GM12878 (cell line): Measurements from ENCODE around the gene APEX1. TPM values are rescaled to one million over a fixed set of nuclear protein-coding genes. Genes with fewer than 3 reads are reported as not detected.

Experiments used
- BCL11A ChIP-seq: IDR thresholded peaks from 2 replicates; pipeline ENCODE4 v1.6.1; 2011; ENCODE audit warnings: low read depth, low read length
- EED ChIP-seq: sonication (generic); IDR thresholded peaks from 2 replicates; pipeline ENCODE4 v1.6.1; 2016; ENCODE audit warnings: antibody characterized with exemption, low read depth
- EGR1 ChIP-seq, 2 experiments: IDR thresholded peaks; 1 replicate in 1 of 2; 2 replicates in 1 of 2; pipeline ENCODE4 v1.6.1; 2011 to 2012; ENCODE audit warnings: low read depth in 2 of 2, low read length in 2 of 2, borderline replicate concordance in 1 of 2, mild to moderate bottlenecking in 1 of 2, moderate library complexity in 1 of 2
- ESRRA ChIP-seq: IDR thresholded peaks from 2 replicates; pipeline ENCODE4 v1.6.1; 2012; ENCODE audit warnings: mild to moderate bottlenecking, low read length, improper control_type of control experiment
- GABPA ChIP-seq: IDR thresholded peaks from 2 replicates; pipeline ENCODE4 v1.6.1; 2014; ENCODE audit warnings: antibody characterized with exemption, low read depth, mild to moderate bottlenecking, inconsistent platforms
- IKZF1 ChIP-seq: fragments of 450-650 bp; conservative IDR thresholded peaks from 2 replicates; pipeline ENCODE4 v1.6.1; 2017; ENCODE audit warnings: antibody characterized with exemption, mild to moderate bottlenecking
- IRF4 ChIP-seq: IDR thresholded peaks from 2 replicates; pipeline ENCODE4 v1.6.1; 2011; ENCODE audit warnings: low read depth, low read length
- LARP7 ChIP-seq: fragments of 450-650 bp; IDR thresholded peaks from 2 replicates; pipeline ENCODE4 v1.6.1; 2017; ENCODE audit warnings: mild to moderate bottlenecking
- MAX ChIP-seq: IDR thresholded peaks from 2 replicates; pipeline ENCODE4 v1.6.1; 2012; ENCODE audit warnings: low read depth, low read length, improper control_type of control experiment
- MEF2B ChIP-seq: fragments of 450-650 bp; IDR thresholded peaks from 2 replicates; pipeline ENCODE4 v1.6.1; 2018; ENCODE audit warnings: mild to moderate bottlenecking, moderate library complexity; ENCODE audit not compliant: partially characterized antibody, poor library complexity, severe bottlenecking
- NBN ChIP-seq: fragments of 450-650 bp; IDR thresholded peaks from 2 replicates; pipeline ENCODE4 v1.6.1; 2016
- PML ChIP-seq: IDR thresholded peaks from 2 replicates; pipeline ENCODE4 v1.6.1; 2012; ENCODE audit warnings: low read length, inconsistent platforms
- RAD21 ChIP-seq: IDR thresholded peaks from 2 replicates; pipeline ENCODE4 v1.6.1; 2011; ENCODE audit warnings: mild to moderate bottlenecking, low read depth, low read length, moderate library complexity; ENCODE audit not compliant: insufficient read depth
- RUNX3 ChIP-seq: IDR thresholded peaks from 2 replicates; pipeline ENCODE4 v1.6.1; 2012; ENCODE audit warnings: low read length, inconsistent platforms
- SMAD1 ChIP-seq: fragments of 450-650 bp; IDR thresholded peaks from 2 replicates; pipeline ENCODE4 v1.6.1; 2018; ENCODE audit warnings: mild to moderate bottlenecking, low read depth; ENCODE audit not compliant: partially characterized antibody
- SMAD5 ChIP-seq: IDR thresholded peaks from 2 replicates; pipeline ENCODE4 v1.6.1; 2016; ENCODE audit warnings: antibody characterized with exemption, low read depth
- SMARCA5 ChIP-seq: fragments of 450-650 bp; IDR thresholded peaks from 2 replicates; pipeline ENCODE4 v1.6.1; 2017; ENCODE audit warnings: mild to moderate bottlenecking
- STAT1 ChIP-seq: fragments of 450-650 bp; conservative IDR thresholded peaks from 2 replicates; pipeline ENCODE4 v1.6.1; 2014; ENCODE audit warnings: antibody characterized with exemption, mild to moderate bottlenecking
- YBX1 ChIP-seq: fragments of 450-650 bp; IDR thresholded peaks from 2 replicates; pipeline ENCODE4 v1.6.1; 2016; ENCODE audit warnings: antibody characterized with exemption
- ZBTB4 ChIP-seq: fragments of 450-650 bp; formaldehyde crosslinking; IDR thresholded peaks from 2 replicates; pipeline ENCODE4 v1.4.0; 2022; ENCODE audit warnings: mild to moderate bottlenecking, moderate library complexity
- ZBTB40 ChIP-seq: fragments of 450-650 bp; IDR thresholded peaks from 2 replicates; pipeline ENCODE4 v1.6.1; 2016; ENCODE audit warnings: mild to moderate bottlenecking, moderate library complexity, borderline replicate concordance
- ZNF384 ChIP-seq: IDR thresholded peaks from 2 replicates; pipeline ENCODE4 v1.6.1; 2012; ENCODE audit warnings: low read depth, mild to moderate bottlenecking, low read length, improper control_type of control experiment, borderline replicate concordance
- polyA plus RNA-seq, 11 experiments: library from polyadenylated mRNA; depleted of rRNA in 4 of 11; unstranded in 6 of 11; stranded (reverse) in 5 of 11; fragments of >200 nt; fragmentation: Nextera tagmentation in 4 of 11; fragmentation: Illumina TruSeq in 1 of 11; extraction: Ambion mirVana in 4 of 11; extraction: Trizol in 1 of 11; gene quantifications; 1 replicate in 1 of 11; 2 replicates in 10 of 11; pipeline versions ENCODE4 v1.2.1 to v1.2.3, GENCODE V29; 2011 to 2016; ENCODE audit warnings: inconsistent platforms in 2 of 11, missing spikeins in 2 of 11, low read depth in 1 of 11
- total RNA-seq, 4 experiments: library from RNA; depleted of rRNA in 3 of 4; stranded (reverse); fragments of >200 nt in 3 of 4; fragmentation: Illumina TruSeq in 1 of 4; extraction: Trizol in 1 of 4; gene quantifications; 2 replicates each; pipeline versions ENCODE4 v1.2.1 to v1.2.3, GENCODE V29; 2013 to 2021

The APEX1 gene
- total and polyA plus RNA-seq, 10 of the 15 experiments (the other 5 are each of a cell fraction or from before 2014, with no cell fraction given): 115 to 407 (median 300) TPM

- TF ChIP-seq IKZF1 (0 out of 2 replicates have a peak, but pooled peaks have one; percentile 32), ZNF384 (no peak), IRF4 (no peak), MAX (no peak), EGR1 (IDR thresholded peaks at IDR 0.05; ENCODE audit: borderline replicate concordance in 1 of 2, low read depth in 2 of 2, low read length in 2 of 2) (no peak), PML (no peak), BCL11A (no peak), EED (0 out of 2 replicates have a peak, but pooled peaks have one; percentile 38), SMAD1 (no peak), RAD21 (no peak), GABPA (no peak), ZBTB40 (no peak), SMARCA5 (no peak), LARP7 (no peak), NBN (no peak), ESRRA (no peak), ZBTB4 (CRISPR knock-in tag) (no peak), YBX1 (no peak), STAT1 (no peak), MEF2B (no peak), SMAD5 (no peak), RUNX3 (0 out of 2 replicates have a peak, but pooled peaks have one; percentile 8)
Measured at GRCh38 chr14:20438664-20439063, 16.4 kb upstream of the APEX1 start (continued).
